NCI-H526 treated with DMSO at 0.1 percent for 48 hours (cell line): ENCODE data around the gene SNAPC5.
"Not testable (repeated sequence)": the region's sequence is repeated elsewhere in the genome, so short reads cannot be mapped to it uniquely, and the experiment has no call there.

Experiments
- DNase-seq: peaks from one replicate; lab custom pipeline; 2025; lab: John Stamatoyannopoulos, UW

Gene SNAPC5

GRCh38 chr15:66497502-66498455, at the start of gene SNAPC5:
Gene SNAPC5 (minus strand): TSS chr15:66497762. CDS start chr15:66497731, 31 bp downstream.
- peak; percentile 81 for DNase-seq

GRCh38 chr15:66545255-66545654, 47.7 kb upstream of the SNAPC5 start:
- DNase-seq = no peak

- no peak for DNase-seq
These were observed 45.3 kb upstream of the SNAPC5 start for GRCh38 chr15:66542896-66543295.

- DNase-seq = no peak
These were observed 37.5 kb upstream of the SNAPC5 start for GRCh38 chr15:66535056-66535455.

- DNase-seq = no peak
These were observed 27.3 kb upstream of the SNAPC5 start for GRCh38 chr15:66524838-66525237.

GRCh38 chr15:66523926-66524325, 26.4 kb upstream of the SNAPC5 start:
- no peak for DNase-seq

GRCh38 chr15:66515901-66516322, 18.4 kb upstream of the SNAPC5 start:
- no peak for DNase-seq

GRCh38 chr15:66514586-66514985, 17.0 kb upstream of the SNAPC5 start:
- DNase-seq = no peak

GRCh38 chr15:66508293-66508883, 10.8 kb upstream of the SNAPC5 start:
- DNase-seq = no peak

- DNase-seq = no peak
These were observed 8.3 kb upstream of the SNAPC5 start for GRCh38 chr15:66505818-66506217.

GRCh38 chr15:66505430-66505811, 7.9 kb upstream of the SNAPC5 start:
- DNase-seq = no peak

- peak; percentile 88 for DNase-seq
These were observed 7.2 kb upstream of the SNAPC5 start, which contains the start of the genes RPL4 and ZWILCH for GRCh38 chr15:66504563-66505429. Gene RPL4 (minus strand): TSS chr15:66504855. CDS start chr15:66504790, 65 bp downstream. Gene ZWILCH (plus strand): TSS chr15:66505326. CDS start chr15:66505339, 13 bp downstream.

GRCh38 chr15:66503780-66504562, 6.4 kb upstream of the SNAPC5 start:
- DNase-seq = no peak

GRCh38 chr15:66503041-66503648, 5.6 kb upstream of the SNAPC5 start:
- DNase-seq = not testable (repeated sequence)

GRCh38 chr15:66502491-66502890, 4.9 kb upstream of the SNAPC5 start:
- no peak for DNase-seq

- not testable (repeated sequence) for DNase-seq
These were observed 2.8 kb upstream of the SNAPC5 start for GRCh38 chr15:66500346-66500745.

- DNase-seq = no peak
These were observed 1.2 kb upstream of the SNAPC5 start for GRCh38 chr15:66498501-66499386.

GRCh38 chr15:66496951-66497501, 536 bp downstream of the SNAPC5 start:
- DNase-seq = no peak

- DNase-seq = no peak
These were observed 3.3 kb downstream of the SNAPC5 start for GRCh38 chr15:66494262-66494661.
